Thoracic aorta (tissue), 2 donors: Measurements from ENCODE around the gene MAGEA6. TPM values are rescaled to one million over a fixed set of nuclear protein-coding genes. Genes with fewer than 3 reads are reported as not detected.
"Not testable (repeated sequence)": the region's sequence is repeated elsewhere in the genome, so short reads cannot be mapped to it uniquely, and the experiment has no call there.

Experiments used
- ATAC-seq: fragments of 150-250 bp; one replicate; pipeline ENCODE4 v1.8.0; 2017; ENCODE audit warnings: low read depth; ENCODE audit not compliant: insufficient number of reproducible peaks, low FRiP score
- DNase-seq: peaks from one replicate; pipeline ENCODE4 v3.0.0-alpha.2; 2020; ENCODE audit warnings: low spot score
- H3K27ac ChIP-seq, 2 donors: fragments of 200-600 bp; sonication (generic); 1 replicate in 1 of 2; 2 replicates in 1 of 2; pipeline ENCODE4 v1.5.1; 2016; ENCODE audit warnings: mild to moderate bottlenecking in 2 of 2, moderate library complexity in 2 of 2
- H3K27me3 ChIP-seq: fragments of 200-600 bp; sonication (generic); replicated peaks from 2 replicates; pipeline ENCODE4 v1.6.0; 2016; ENCODE audit warnings: mild to moderate bottlenecking; ENCODE audit not compliant: insufficient read depth
- H3K36me3 ChIP-seq: fragments of 200-600 bp; sonication (generic); one replicate; pipeline ENCODE4 v1.5.1; 2016
- H3K4me1 ChIP-seq, 2 donors: fragments of 200-600 bp; sonication (generic); 1 replicate in 1 of 2; 2 replicates in 1 of 2; pipeline versions ENCODE4 v1.5.1 to v1.6.0; 2016; ENCODE audit warnings: low read depth in 2 of 2, mild to moderate bottlenecking in 1 of 2; ENCODE audit not compliant: control insufficient read depth in 1 of 2
- H3K4me3 ChIP-seq: fragments of 200-600 bp; sonication (generic); 2 replicates; pipeline ENCODE4 v1.5.1; 2016; ENCODE audit warnings: mild to moderate bottlenecking
- H3K9me3 ChIP-seq: fragments of 200-600 bp; sonication (generic); 2 replicates; pipeline ENCODE4 v1.5.1; 2016
- total RNA-seq, 2 donors: library from RNA; depleted of rRNA; stranded (reverse); fragments of >200 nt; gene quantifications; one replicate each; pipeline versions ENCODE4 v1.1.0 to v1.2.3, GENCODE V29; 2016
- TF ChIP-seq, protein P1 (sequence below): fragments of 200-600 bp; sonication (generic); IDR thresholded peaks from one replicate; pipeline ENCODE4 v1.5.1; 2019; ENCODE audit warnings: antibody characterized with exemption

The MAGEA6 gene
- total RNA-seq, 2 donors from 2014 or later: not detected

DNA sequence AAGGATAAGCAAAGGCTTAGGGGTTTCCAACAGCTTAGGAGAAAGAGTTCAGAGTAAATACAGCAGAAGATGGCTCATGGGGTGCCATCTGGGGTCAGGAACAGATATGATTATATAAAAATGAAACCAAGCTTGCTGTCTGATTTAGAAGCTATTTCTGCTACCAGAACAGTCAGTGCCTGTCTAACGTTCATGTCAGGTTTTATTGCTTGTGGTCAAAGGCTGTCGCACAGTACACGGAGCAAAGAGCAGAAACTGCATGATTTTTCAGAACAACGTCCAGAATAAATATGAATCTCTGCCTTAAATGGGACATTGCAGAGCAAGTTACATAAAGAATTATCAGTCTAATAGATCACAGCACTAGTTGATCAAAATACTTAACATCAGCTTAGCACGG, 43.7 kb upstream of the MAGEA6 start:
- H3K4me3 ChIP-seq: no peak overlapping the region
- no peaks in the 10 kb centered on the region for H3K36me3 ChIP-seq
- no peaks in the 10 kb centered on the region for H3K4me1 ChIP-seq
- TF ChIP-seq, protein P1, sequence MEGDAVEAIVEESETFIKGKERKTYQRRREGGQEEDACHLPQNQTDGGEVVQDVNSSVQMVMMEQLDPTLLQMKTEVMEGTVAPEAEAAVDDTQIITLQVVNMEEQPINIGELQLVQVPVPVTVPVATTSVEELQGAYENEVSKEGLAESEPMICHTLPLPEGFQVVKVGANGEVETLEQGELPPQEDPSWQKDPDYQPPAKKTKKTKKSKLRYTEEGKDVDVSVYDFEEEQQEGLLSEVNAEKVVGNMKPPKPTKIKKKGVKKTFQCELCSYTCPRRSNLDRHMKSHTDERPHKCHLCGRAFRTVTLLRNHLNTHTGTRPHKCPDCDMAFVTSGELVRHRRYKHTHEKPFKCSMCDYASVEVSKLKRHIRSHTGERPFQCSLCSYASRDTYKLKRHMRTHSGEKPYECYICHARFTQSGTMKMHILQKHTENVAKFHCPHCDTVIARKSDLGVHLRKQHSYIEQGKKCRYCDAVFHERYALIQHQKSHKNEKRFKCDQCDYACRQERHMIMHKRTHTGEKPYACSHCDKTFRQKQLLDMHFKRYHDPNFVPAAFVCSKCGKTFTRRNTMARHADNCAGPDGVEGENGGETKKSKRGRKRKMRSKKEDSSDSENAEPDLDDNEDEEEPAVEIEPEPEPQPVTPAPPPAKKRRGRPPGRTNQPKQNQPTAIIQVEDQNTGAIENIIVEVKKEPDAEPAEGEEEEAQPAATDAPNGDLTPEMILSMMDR: no peak
- no peak for DNase-seq
- H3K9me3 ChIP-seq: no peaks in the 10 kb centered on the region
- H3K27ac ChIP-seq: no peak overlapping the region
- ATAC-seq: no peak
- H3K27me3 ChIP-seq: no peaks in the 10 kb centered on the region

DNA sequence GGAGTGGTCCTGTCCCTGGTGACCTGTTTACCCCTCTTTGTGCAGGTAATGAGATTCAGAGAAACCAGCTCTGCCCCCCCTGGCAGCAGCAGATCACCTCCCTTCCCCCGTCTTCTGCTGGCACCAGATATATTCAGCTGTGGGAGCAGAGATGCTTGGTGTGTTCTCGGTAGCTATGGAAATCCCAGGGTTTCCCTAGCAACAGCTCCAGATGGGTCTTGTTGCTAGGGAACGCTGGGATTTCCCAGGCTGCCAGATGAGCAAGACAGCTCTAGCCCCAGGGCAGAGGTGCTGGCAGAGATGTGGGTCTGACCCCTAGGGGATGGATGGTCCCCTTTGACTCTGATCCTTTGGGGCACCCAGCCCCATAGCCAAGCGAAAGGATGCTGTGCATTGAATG, 40.9 kb upstream of the MAGEA6 start:
- TF ChIP-seq, protein P1: no peak
- Histone ChIP-seq H3K36me3 (no peaks in the 10 kb centered on the region), H3K27me3 (no peaks in the 10 kb centered on the region), H3K27ac (no peak overlapping the region), H3K9me3 (no peaks in the 10 kb centered on the region), H3K4me1 (no peaks in the 10 kb centered on the region), H3K4me3 (no peak overlapping the region)
- no peak for DNase-seq
- ATAC-seq: no peak

DNA sequence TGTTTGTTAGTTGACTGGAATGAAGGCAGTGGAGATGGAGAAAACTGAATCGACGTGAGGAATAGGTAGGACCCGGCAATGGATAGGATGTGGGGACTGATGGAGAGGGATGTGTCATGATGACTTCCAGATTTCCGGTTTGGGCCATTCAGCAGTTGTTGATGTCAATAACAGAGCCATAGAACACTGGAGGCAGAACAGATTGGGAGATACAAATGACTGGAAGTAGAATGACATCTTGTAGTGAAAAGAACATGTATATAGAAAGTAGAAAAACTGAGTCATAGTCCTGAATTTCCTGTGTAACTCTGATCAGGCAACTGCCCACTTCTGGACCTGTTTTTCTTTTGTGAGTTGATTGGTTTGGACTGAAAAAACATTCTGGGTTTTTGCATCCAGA, 36.5 kb upstream of the MAGEA6 start:
- no peaks in the 10 kb centered on the region for H3K27me3 ChIP-seq
- H3K36me3 ChIP-seq: no peaks in the 10 kb centered on the region
- no peak overlapping the region for H3K27ac ChIP-seq
- H3K4me3 ChIP-seq: no peak overlapping the region
- no peaks in the 10 kb centered on the region for H3K9me3 ChIP-seq
- DNase-seq (no peak), ATAC-seq (no peak)
- H3K4me1 ChIP-seq: no peaks in the 10 kb centered on the region
- TF ChIP-seq, protein P1: no peak

DNA sequence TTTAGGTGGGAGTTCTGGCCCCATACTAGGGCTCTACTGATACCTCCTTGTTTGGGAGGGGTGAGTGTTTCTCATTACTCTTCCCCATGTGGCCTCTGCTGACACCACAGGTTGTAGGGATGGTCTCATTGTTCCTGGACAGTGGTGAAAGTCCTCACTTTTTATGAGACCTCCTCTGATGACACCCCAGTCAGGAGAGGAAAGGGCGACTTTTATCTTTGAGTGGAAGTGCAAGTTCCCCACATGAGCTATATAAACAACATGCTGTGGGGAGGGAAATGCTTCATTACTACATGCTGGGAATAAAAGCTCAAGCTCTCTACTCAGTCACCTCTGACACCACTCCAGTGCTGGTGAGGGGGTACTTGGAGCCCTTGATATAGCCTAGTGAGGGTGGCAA, 29.5 kb upstream of the MAGEA6 start:
- ATAC-seq: no peak
- TF ChIP-seq, protein P1: no peak
- Histone ChIP-seq H3K27ac (no peak overlapping the region), H3K27me3 (no peaks in the 10 kb centered on the region), H3K9me3 (no peaks in the 10 kb centered on the region), H3K4me1 (no peaks in the 10 kb centered on the region), H3K4me3 (no peak overlapping the region), H3K36me3 (no peaks in the 10 kb centered on the region)
- DNase-seq: no peak

DNA sequence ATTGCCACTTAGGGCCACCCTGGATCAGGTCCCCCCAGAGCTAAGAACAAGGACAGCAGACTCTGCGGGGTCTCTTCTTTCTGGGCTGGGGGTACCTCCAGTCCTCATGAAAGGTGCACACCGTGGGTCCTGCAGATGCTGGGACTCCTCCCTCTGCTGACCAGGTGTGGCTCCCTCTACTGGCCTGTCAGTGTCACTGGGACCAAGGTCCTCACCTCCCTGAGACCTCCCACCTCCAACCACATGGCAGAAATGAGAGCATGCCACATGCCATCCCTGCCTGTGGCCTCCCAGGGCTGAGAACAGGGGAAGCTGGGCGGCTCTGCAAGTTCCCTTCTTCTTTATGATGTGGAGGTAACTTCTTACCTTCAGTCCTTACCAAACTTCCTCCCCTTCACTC, 17.6 kb upstream of the MAGEA6 start:
- not testable (repeated sequence) for H3K9me3 ChIP-seq, H3K27ac ChIP-seq, H3K4me1 ChIP-seq, ATAC-seq, H3K4me3 ChIP-seq, H3K27me3 ChIP-seq, DNase-seq, H3K36me3 ChIP-seq

DNA sequence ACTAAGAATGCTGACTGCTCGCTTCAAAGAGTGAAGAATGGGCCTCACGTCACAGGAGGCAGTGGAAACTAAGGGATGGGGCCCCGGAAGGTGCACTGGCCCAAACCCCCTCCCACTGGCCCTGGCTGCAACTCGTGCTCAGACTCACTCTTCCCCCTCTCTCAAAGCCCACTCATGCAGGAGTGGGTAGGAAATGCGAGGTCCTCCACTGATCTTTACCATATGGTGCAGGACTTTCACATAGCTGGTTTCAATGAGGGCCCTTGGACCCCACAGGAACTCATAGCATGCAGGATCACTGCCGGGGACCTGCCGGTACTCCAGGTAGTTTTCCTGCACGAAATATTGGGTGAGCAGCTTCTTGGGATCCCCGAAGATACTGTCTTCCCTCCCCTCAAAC, 2.9 kb downstream of the MAGEA6 start:
- not testable (repeated sequence) for H3K9me3 ChIP-seq, H3K4me1 ChIP-seq, H3K36me3 ChIP-seq, ATAC-seq, H3K4me3 ChIP-seq, H3K27ac ChIP-seq, DNase-seq, H3K27me3 ChIP-seq

DNA sequence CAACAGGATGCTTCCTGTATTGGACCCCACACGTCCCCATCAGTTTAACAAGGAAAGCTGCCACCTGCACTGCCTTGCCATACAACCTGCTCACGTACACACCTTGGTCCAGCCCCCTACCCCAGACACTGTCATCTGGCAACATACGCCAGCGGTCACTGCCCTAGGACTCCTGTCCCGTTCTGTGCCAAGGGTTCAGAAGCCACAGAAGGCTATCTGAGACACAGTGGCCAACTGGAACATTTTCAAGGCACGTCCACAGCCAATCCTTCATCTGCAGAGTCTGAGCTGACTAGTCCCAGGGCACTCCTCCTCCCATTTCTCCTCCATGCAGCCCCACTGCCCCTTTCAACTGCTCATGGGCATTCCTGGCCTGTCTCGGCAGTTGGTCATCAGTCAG, 7.9 kb downstream of the MAGEA6 start:
- H3K4me3 ChIP-seq, H3K27ac ChIP-seq, H3K9me3 ChIP-seq, H3K4me1 ChIP-seq, DNase-seq, H3K27me3 ChIP-seq, H3K36me3 ChIP-seq, ATAC-seq: not testable (repeated sequence)

DNA sequence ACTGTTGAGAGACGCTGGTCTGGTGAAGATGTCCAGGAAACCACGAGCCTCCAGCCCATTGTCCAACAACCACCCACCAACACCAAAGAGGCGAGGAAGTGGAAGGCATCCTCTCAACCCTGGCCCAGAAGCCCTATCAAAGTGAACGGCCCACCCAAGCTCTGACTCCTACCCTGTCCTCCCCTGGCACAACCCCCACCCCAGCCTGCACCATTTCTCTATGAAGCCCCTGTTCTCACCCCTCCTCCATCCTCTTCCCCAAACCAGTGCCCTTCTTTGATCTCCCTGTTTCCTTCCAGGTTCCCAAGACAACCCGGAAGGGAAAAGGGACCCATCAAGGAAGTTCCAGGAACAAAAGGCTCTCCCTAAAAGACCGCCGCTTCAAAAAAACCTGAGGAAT, 9.9 kb downstream of the MAGEA6 start:
- H3K9me3 ChIP-seq: not testable (repeated sequence)

DNA sequence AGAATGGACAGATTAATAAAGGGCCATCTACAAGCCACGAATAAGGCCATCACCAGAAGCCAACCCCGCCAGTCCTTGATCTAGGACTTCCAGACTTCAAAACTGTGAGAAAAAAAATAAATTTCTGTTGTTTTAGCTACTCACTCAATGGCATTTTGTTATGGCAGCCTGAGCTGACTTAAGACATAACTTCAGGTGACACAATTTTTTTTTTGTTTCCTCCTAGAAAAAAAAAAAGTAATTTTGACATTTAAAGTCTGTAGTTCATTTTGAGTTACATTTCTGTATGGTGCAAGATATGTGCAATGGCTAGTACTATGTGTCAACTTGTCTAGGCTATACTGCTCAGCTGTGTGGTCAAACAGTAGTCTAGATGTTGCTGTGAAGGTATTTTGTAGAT, 10.6 kb downstream of the MAGEA6 start, which contains the start of gene CSAG3:
Gene CSAG3, plus strand, starts transcription at position 301 of the 400 bp plus-strand sequence.
- H3K4me1 ChIP-seq, H3K9me3 ChIP-seq, H3K27ac ChIP-seq, H3K4me3 ChIP-seq, H3K36me3 ChIP-seq, H3K27me3 ChIP-seq, DNase-seq, ATAC-seq: not testable (repeated sequence)

More for the DNA sequence above, 9.9 kb downstream of the MAGEA6 start:
- not testable (repeated sequence) for H3K4me3 ChIP-seq, H3K27me3 ChIP-seq, H3K36me3 ChIP-seq, H3K27ac ChIP-seq, H3K4me1 ChIP-seq, ATAC-seq, DNase-seq
